IMR-90 (cell line): Measurements from ENCODE around the gene DIP2C. TPM values are rescaled to one million over a fixed set of nuclear protein-coding genes. Genes with fewer than 3 reads are reported as not detected.
A peak's percentile ranks its signal among the peaks of the same experiment; 100 is the strongest.

Source experiments
- ATAC-seq: fragments of 200-7000 bp; cut with Tn5 transposase; 2 replicates; pipeline ENCODE4 v1.9.1; 2020; ENCODE audit warnings: low read depth, mild to moderate bottlenecking, moderate library complexity
- BruUV-seq: library from RNA; stranded (reverse); fragments of 400-500 nt; replicated peaks from 2 replicates; lab custom pipeline; 2021; lab: Mats Ljungman, UMichigan
- CTCF ChIA-PET: fragments of 300-600 bp; formaldehyde crosslinking; extraction: SDS; loops from one replicate; lab custom pipeline; 2021; ENCODE audit warnings: antibody characterized with exemption; lab: Yijun Ruan, JAX
- POLR2A ChIA-PET: fragments of 300-600 bp; sonication (Branson Sonifier 250); formaldehyde crosslinking; loops from one replicate; lab custom pipeline; 2022; ENCODE audit warnings: antibody characterized with exemption; ENCODE audit not compliant: unreplicated experiment; lab: Charles Lee
- DNase-seq: peaks from one replicate; pipeline ENCODE4 v3.0.0; 2013
- H2AFZ ChIP-seq: replicated peaks from 2 replicates; pipeline ENCODE3; 2013; ENCODE audit warnings: low read length, mild to moderate bottlenecking; ENCODE audit not compliant: poor library complexity
- H2AK5ac ChIP-seq: 2 replicates; pipeline ENCODE4 v1.6.1; 2013; ENCODE audit warnings: low read depth, low read length, inconsistent platforms
- H2AK9ac ChIP-seq: replicated peaks from 2 replicates; pipeline ENCODE3; 2013; ENCODE audit warnings: mild to moderate bottlenecking, low read depth, low read length, moderate library complexity; ENCODE audit not compliant: poor library complexity
- H2BK120ac ChIP-seq: 2 replicates; pipeline ENCODE4 v1.6.1; 2013; ENCODE audit warnings: low read depth, low read length, inconsistent platforms
- H2BK15ac ChIP-seq: 3 replicates; pipeline ENCODE4 v1.6.1; 2013; ENCODE audit warnings: low read depth, low read length, inconsistent platforms
- H2BK20ac ChIP-seq: 2 replicates; pipeline ENCODE4 v1.6.1; 2013; ENCODE audit warnings: low read depth, mild to moderate bottlenecking, inconsistent platforms, low read length, moderate library complexity
- H2BK5ac ChIP-seq: 2 replicates; pipeline ENCODE4 v1.6.1; 2013; ENCODE audit warnings: mild to moderate bottlenecking, low read depth, low read length, inconsistent platforms; ENCODE audit not compliant: poor library complexity, severe bottlenecking
- H3K14ac ChIP-seq: replicated peaks from 2 replicates; pipeline ENCODE4 v1.6.1; 2013; ENCODE audit warnings: low read depth, low read length, inconsistent platforms
- H3K18ac ChIP-seq: 2 replicates; pipeline ENCODE4 v1.6.1; 2013; ENCODE audit warnings: low read depth, low read length, control low read depth
- H3K23ac ChIP-seq: 2 replicates; pipeline ENCODE4 v1.6.1; 2013; ENCODE audit warnings: low read depth, low read length, inconsistent platforms
- H3K27ac ChIP-seq: 2 replicates; pipeline ENCODE4 v1.5.1; 2013; ENCODE audit warnings: mild to moderate bottlenecking, control low read depth, low read length; ENCODE audit not compliant: insufficient read depth
- H3K27me3 ChIP-seq: 2 replicates; pipeline ENCODE4 v1.6.1; 2013; ENCODE audit warnings: low read length; ENCODE audit not compliant: control insufficient read depth, insufficient read depth
- H3K36me3 ChIP-seq: 2 replicates; pipeline ENCODE4 v1.6.1; 2013; ENCODE audit warnings: low read length, mixed read lengths; ENCODE audit not compliant: control insufficient read depth, insufficient read depth
- H3K4ac ChIP-seq: 2 replicates; pipeline ENCODE4 v1.6.1; 2013; ENCODE audit warnings: low read depth, low read length, inconsistent platforms
- H3K4me1 ChIP-seq: 2 replicates; pipeline ENCODE4 v1.6.1; 2013; ENCODE audit warnings: low read length, mixed read lengths; ENCODE audit not compliant: control insufficient read depth, insufficient read depth
- H3K4me2 ChIP-seq: 2 replicates; pipeline ENCODE4 v1.6.1; 2013; ENCODE audit warnings: low read depth, mild to moderate bottlenecking, control low read depth, low read length, moderate library complexity
- H3K4me3 ChIP-seq: 2 replicates; pipeline ENCODE4 v1.5.1; 2013; ENCODE audit warnings: low read depth, mild to moderate bottlenecking, control low read depth, low read length, moderate library complexity; ENCODE audit not compliant: insufficient read depth
- H3K56ac ChIP-seq: 2 replicates; pipeline ENCODE4 v1.6.1; 2013; ENCODE audit warnings: low read length, inconsistent platforms; ENCODE audit not compliant: insufficient read depth; ENCODE audit errors: extremely low read depth
- H3K79me1 ChIP-seq, 2 experiments: 2 replicates each; pipeline ENCODE4 v1.6.1; 2013; ENCODE audit warnings: low read length in 2 of 2, inconsistent platforms in 1 of 2, low read depth in 1 of 2
- H3K9ac ChIP-seq: 2 replicates; pipeline ENCODE4 v1.6.1; 2013; ENCODE audit warnings: low read depth, low read length, control low read depth
- H3K9me1 ChIP-seq: 2 replicates; pipeline ENCODE4 v1.6.1; 2013; ENCODE audit warnings: low read length, inconsistent platforms; ENCODE audit not compliant: insufficient read depth
- H3K9me3 ChIP-seq: 2 replicates; pipeline ENCODE4 v1.6.1; 2013; ENCODE audit warnings: low read length; ENCODE audit not compliant: control insufficient read depth, insufficient read depth
- H4K20me1 ChIP-seq: 2 replicates; pipeline ENCODE4 v1.6.1; 2013; ENCODE audit warnings: low read length, inconsistent platforms; ENCODE audit not compliant: insufficient read depth
- H4K5ac ChIP-seq: 2 replicates; pipeline ENCODE4 v1.6.1; 2013; ENCODE audit warnings: mild to moderate bottlenecking, low read depth, low read length, control low read depth
- H4K8ac ChIP-seq, 2 experiments: 2 replicates each; pipeline ENCODE4 v1.6.1; 2013; ENCODE audit warnings: low read depth in 2 of 2, low read length in 2 of 2, control low read depth in 1 of 2, inconsistent platforms in 1 of 2
- H4K91ac ChIP-seq: 2 replicates; pipeline ENCODE4 v1.6.1; 2013; ENCODE audit warnings: low read depth, low read length, inconsistent platforms; ENCODE audit not compliant: insufficient read depth
- FOS ChIP-seq: fragments of 150-350 bp; IDR thresholded peaks from 2 replicates; pipeline ENCODE4 v1.6.1; 2016; ENCODE audit warnings: low read depth, low read length
- MXI1 ChIP-seq: IDR thresholded peaks from 2 replicates; pipeline ENCODE4 v1.6.1; 2012; ENCODE audit warnings: low read depth, mild to moderate bottlenecking, low read length, moderate library complexity, borderline replicate concordance
- NFE2L2 ChIP-seq: fragments of 150-350 bp; IDR thresholded peaks from 2 replicates; pipeline ENCODE4 v1.6.1; 2016; ENCODE audit warnings: low read depth, mild to moderate bottlenecking, low read length
- SMC3 ChIP-seq: fragments of 150-350 bp; IDR thresholded peaks from 2 replicates; pipeline ENCODE4 v1.6.1; 2016; ENCODE audit warnings: low read depth, mild to moderate bottlenecking, antibody characterized with exemption, low read length, moderate library complexity
- WGBS, 2 experiments: methylation state at CpG; one replicate each; pipeline versions ENCODE4 v1.1.5 to v1.1.7; 2013; ENCODE audit warnings: missing lambda C conversion rate in 2 of 2; ENCODE audit not compliant: insufficient read length in 1 of 2; ENCODE audit errors: extremely low coverage in 2 of 2; 5-methylcytosine and 5-hydroxymethylcytosine counted together
- dilution Hi-C: fragments of 300-500 bp; cut with HindIII; formaldehyde crosslinking; loops from one replicate; pipeline ENCODE4 v1.14.3; 2018; ENCODE audit warnings: low sequenced_read_pairs; ENCODE audit not compliant: unreplicated experiment
- in situ Hi-C: fragments of 300-500 bp; cut with MboI; formaldehyde crosslinking; loops from 3 replicates; pipeline ENCODE4 v1.14.3; 2019; ENCODE audit warnings: low sequenced_read_pairs, inconsistent platforms, mixed read lengths
- intact Hi-C: fragments of 100-400 bp; cut with micrococcal nuclease; formaldehyde crosslinking; loops from 2 replicates; pipeline ENCODE4 v1.10.0; 2022
- polyA plus RNA-seq, 3 experiments: library from polyadenylated mRNA; depleted of rRNA; stranded (reverse); fragments of >200 nt; gene quantifications; 2 replicates each; pipeline ENCODE4 v1.2.3, GENCODE V29; 2012; ENCODE audit warnings: low replicate concordance in 1 of 3
- total RNA-seq: library from RNA; depleted of rRNA; stranded (reverse); fragments of >200 nt; gene quantifications from 2 replicates; pipeline ENCODE4 v1.2.3, GENCODE V29; 2012

The DIP2C gene
- total and polyA plus RNA-seq, 2 of the 4 experiments (the other 2 are of a cell fraction) = 8.6 to 17.3 TPM

- peaks cover 27% of the 10 kb centered on the region for H3K4me1 ChIP-seq
- H3K4me3 ChIP-seq = peak overlapping the region; percentile 95
- TF ChIP-seq MXI1 (no peak), SMC3 (no peak), NFE2L2 (no peak), FOS (no peak)
- H3K56ac ChIP-seq = no peak overlapping the region
- peak overlapping the region; percentile 93 for H2AFZ ChIP-seq
- in situ Hi-C loops (loop anchor here (25.0 kb wide), 1 partner anchor 177 kb away; no protein-coding TSS in a partner anchor), intact Hi-C loops (no loop called here), dilution Hi-C loops (no loop called here)
- no peak overlapping the region for H3K18ac ChIP-seq
- H3K9ac ChIP-seq = peak overlapping the region; percentile 83
- H4K5ac ChIP-seq = no peak overlapping the region
- no peak overlapping the region for H3K23ac ChIP-seq
- no peaks in the 10 kb centered on the region for H3K36me3 ChIP-seq
- no peak for DNase-seq
- peak overlapping the region; percentile 96 for H2AK9ac ChIP-seq
- H4K8ac ChIP-seq = no peak overlapping the region
- H4K20me1 ChIP-seq = peaks cover 42% of the 10 kb centered on the region
- peak overlapping the region; percentile 93 for H3K27ac ChIP-seq
- H4K91ac ChIP-seq = no peak overlapping the region
- POLR2A ChIA-PET = no interaction called here
- no peak overlapping the region for H2BK20ac ChIP-seq
- H3K4me2 ChIP-seq = no peak overlapping the region
- BruUV-seq = no TSS peak
- H3K27me3 ChIP-seq = no peaks in the 10 kb centered on the region
- H3K79me1 ChIP-seq = peaks cover 6 to 40% of the 10 kb centered on the region in 2 experiments
- no peak overlapping the region for H3K14ac ChIP-seq
- no peak overlapping the region for H2BK15ac ChIP-seq
- 0 out of 2 replicates have a peak overlapping the region, but pooled peaks have one; percentile 17 for H3K4ac ChIP-seq
- 0 out of 2 replicates have a peak overlapping the region, but pooled peaks have one; percentile 83 for H2AK5ac ChIP-seq
- H2BK120ac ChIP-seq = no peak overlapping the region
- H2BK5ac ChIP-seq = peak overlapping the region; percentile 84
- CTCF ChIA-PET = no interaction called here
- no CpG with 5 or more reads among the region's 42 CpGs for WGBS, 2 experiments
- no peaks in the 10 kb centered on the region for H3K9me3 ChIP-seq
- H3K9me1 ChIP-seq = peaks cover 17% of the 10 kb centered on the region
- ATAC-seq = peak; percentile 1
Measured at GRCh38 chr10:689121-689451, 382 bp downstream of the DIP2C start.
